K562 (cell line): ENCODE measurements around the gene NECTIN1. TPM values are rescaled to one million over a fixed set of nuclear protein-coding genes. Genes with fewer than 3 reads are reported as not detected.

ENCODE experiments used
- ATAC-seq: fragments of 200-7000 bp; cut with Tn5 transposase; 3 replicates; pipeline ENCODE4 v1.9.1; 2020; ENCODE audit warnings: moderate library complexity
- BruUV-seq: library from RNA; stranded (reverse); fragments of 400-500 nt; replicated peaks from 2 replicates; lab custom pipeline; 2021; lab: Mats Ljungman, UMichigan
- CTCF ChIA-PET: fragments of 300-600 bp; formaldehyde crosslinking; extraction: SDS; loops from one replicate; lab custom pipeline; 2021; ENCODE audit warnings: low intra/inter-chr PET ratio; lab: Yijun Ruan, JAX
- POLR2A ChIA-PET: fragments of 300-600, 350-650 bp; sonication (Branson Sonifier 250); formaldehyde crosslinking; extraction: SDS; loops from one replicate; lab custom pipeline; 2021; ENCODE audit warnings: antibody characterized with exemption, inconsistent platforms; lab: Yijun Ruan, JAX
- DNase-seq, 4 experiments: peaks; one replicate each; pipeline versions ENCODE4 v3.0.0 to v3.0.0-alpha.2; 2011 to 2018; ENCODE audit warnings: low spot score in 3 of 4, mixed read lengths in 3 of 4; ENCODE audit errors: extremely low read depth in 1 of 4
- FAIRE-seq: peaks from 2 replicates; lab custom pipeline; 2011; peaks lifted over from hg19 to GRCh38; lab: Jason Lieb, UNC
- H2AFZ ChIP-seq: 2 replicates; pipeline ENCODE4 v1.6.0; 2011; ENCODE audit warnings: low read depth, low read length, control low read depth, inconsistent platforms
- H3K27ac ChIP-seq: fragments of 200-600 bp; 3 replicates; pipeline ENCODE4 v1.8.0; 2011; ENCODE audit warnings: low read depth, mild to moderate bottlenecking, control low read depth, inconsistent platforms, low read length, moderate library complexity, mixed read lengths; ENCODE audit errors: extremely low read depth
- H3K27me3 ChIP-seq, 2 experiments: fragments of 300-600 bp in 1 of 2; 2 replicates in 1 of 2; 3 replicates in 1 of 2; pipeline versions ENCODE4 v1.6.0 to v1.8.0; 2011; ENCODE audit warnings: inconsistent platforms in 2 of 2, low read length in 2 of 2, mild to moderate bottlenecking in 1 of 2, mixed read lengths in 1 of 2, moderate library complexity in 1 of 2; ENCODE audit not compliant: control insufficient read depth in 2 of 2, insufficient read depth in 2 of 2
- H3K36me3 ChIP-seq: fragments of 300-600 bp; 3 replicates; pipeline ENCODE4 v1.8.0; 2011; ENCODE audit warnings: mild to moderate bottlenecking, low read length, inconsistent platforms; ENCODE audit not compliant: control insufficient read depth, insufficient read depth
- H3K4me1 ChIP-seq, 2 experiments: fragments of 200-600 bp in 1 of 2; replicated peaks in 1 of 2; 2 replicates in 1 of 2; 3 replicates in 1 of 2; pipeline versions ENCODE4 v1.5.1 to v1.8.0; 2011; ENCODE audit warnings: inconsistent platforms in 2 of 2, low read length in 2 of 2, mild to moderate bottlenecking in 1 of 2, mixed read lengths in 1 of 2, moderate library complexity in 1 of 2; ENCODE audit not compliant: control insufficient read depth in 2 of 2, insufficient read depth in 2 of 2
- H3K4me2 ChIP-seq: 2 replicates; pipeline ENCODE4 v1.6.1; 2011; ENCODE audit warnings: low read length, control low read depth, inconsistent platforms, mixed read lengths; ENCODE audit not compliant: insufficient read depth
- H3K4me3 ChIP-seq: fragments of 200-600 bp; sonication (generic), shearing (Covaris generic); 2 replicates; pipeline ENCODE4 v1.5.1; 2016; ENCODE audit warnings: control low read depth, inconsistent platforms
- H3K79me2 ChIP-seq: fragments of 200-600 bp; 3 replicates; pipeline ENCODE4 v1.8.0; 2011; ENCODE audit warnings: low read length, inconsistent platforms; ENCODE audit not compliant: control insufficient read depth, insufficient read depth
- H3K9ac ChIP-seq, 2 experiments: 2 replicates each; pipeline versions ENCODE4 v1.6.0 to v1.6.1; 2011; ENCODE audit warnings: low read depth in 2 of 2, low read length in 2 of 2, control low read depth in 1 of 2, inconsistent platforms in 1 of 2, mild to moderate bottlenecking in 1 of 2, mixed read lengths in 1 of 2; ENCODE audit not compliant: insufficient read depth in 1 of 2
- H3K9me1 ChIP-seq: one replicate; pipeline ENCODE4 v1.6.0; 2011; ENCODE audit warnings: inconsistent platforms, mild to moderate bottlenecking, low read length, moderate library complexity; ENCODE audit not compliant: control insufficient read depth, insufficient read depth
- H3K9me3 ChIP-seq: replicated peaks from 2 replicates; pipeline ENCODE4 v1.5.1; 2011; ENCODE audit warnings: low read depth, low read length, inconsistent platforms; ENCODE audit not compliant: control insufficient read depth, insufficient read depth
- H4K20me1 ChIP-seq: replicated peaks from 2 replicates; pipeline ENCODE4 v1.6.1; 2011; ENCODE audit warnings: low read length, inconsistent platforms, mixed read lengths; ENCODE audit not compliant: control insufficient read depth, insufficient read depth
- BCL6 ChIP-seq: fragments of 250-450 bp; sonication (Bioruptor Pico); IDR thresholded peaks from 2 replicates; pipeline ENCODE4 v1.4.0; 2020
- BRD4 ChIP-seq: fragments of 200-600 bp; sonication (generic); IDR thresholded peaks from 2 replicates; pipeline ENCODE4 v1.6.1; 2017; ENCODE audit warnings: inconsistent platforms
- FOXA3 ChIP-seq, 2 experiments: fragments of 450-650 bp in 1 of 2; sonication (generic) in 1 of 2; formaldehyde crosslinking; IDR thresholded peaks in 1 of 2; conservative IDR thresholded peaks in 1 of 2; 2 replicates each; pipeline versions ENCODE4 v1.4.0 to v1.8.0; 2020 to 2022; ENCODE audit warnings: mild to moderate bottlenecking in 2 of 2, missing genetic modification reagents in 1 of 2
- MCM2 ChIP-seq: fragments of 450-650 bp; IDR thresholded peaks from 2 replicates; pipeline ENCODE4 v1.6.1; 2017; ENCODE audit warnings: low read depth, mild to moderate bottlenecking
- MYNN ChIP-seq, 2 experiments: sonication (generic); formaldehyde crosslinking in 1 of 2; IDR thresholded peaks; 2 replicates each; pipeline versions ENCODE4 v1.5.0 to v1.6.1; 2016 to 2020; ENCODE audit warnings: antibody characterized with exemption in 1 of 2, missing genetic modification reagents in 1 of 2
- PCBP1 ChIP-seq: fragments of 200-400 bp; formaldehyde crosslinking; IDR thresholded peaks from 2 replicates; pipeline ENCODE4 v1.6.1; 2018; ENCODE audit warnings: mild to moderate bottlenecking, low read depth, low read length; ENCODE audit not compliant: poor library complexity, severe bottlenecking
- PTRF ChIP-seq: fragments of 450-650 bp; IDR thresholded peaks from 2 replicates; pipeline ENCODE4 v1.6.1; 2016; ENCODE audit warnings: mild to moderate bottlenecking, missing genetic modification characterization, missing compliant biosample characterization
- STAT5B ChIP-seq: fragments of 250-450 bp; sonication (Bioruptor Pico); IDR thresholded peaks from 2 replicates; pipeline ENCODE4 v1.8.0; 2021; ENCODE audit warnings: mild to moderate bottlenecking, inconsistent platforms
- ZBTB43 ChIP-seq: sonication (generic); formaldehyde crosslinking; IDR thresholded peaks from 2 replicates; pipeline ENCODE4 v1.8.0; 2023; ENCODE audit warnings: mild to moderate bottlenecking, missing genetic modification reagents
- ZNF232 ChIP-seq: sonication (generic); formaldehyde crosslinking; IDR thresholded peaks from 2 replicates; pipeline ENCODE4 v1.8.0; 2022; ENCODE audit warnings: mild to moderate bottlenecking, missing genetic modification reagents
- ZNF395 ChIP-seq: fragments of 200-800 bp; sonication (Bioruptor generic); IDR thresholded peaks from 2 replicates; pipeline ENCODE4 v1.6.1; 2017; ENCODE audit warnings: missing genetic modification characterization, missing compliant biosample characterization
- ZNF431 ChIP-seq: sonication (generic); formaldehyde crosslinking; IDR thresholded peaks from 2 replicates; pipeline ENCODE4 v1.8.0; 2022; ENCODE audit warnings: mild to moderate bottlenecking, missing genetic modification reagents
- ZNF444 ChIP-seq: fragments of 250-450 bp; sonication (Bioruptor Pico); IDR thresholded peaks from 2 replicates; pipeline ENCODE4 v1.4.0; 2020; ENCODE audit warnings: mild to moderate bottlenecking, moderate library complexity
- WGBS: fragments of 100-300 bp; shearing (Covaris generic); methylation state at CpG from one replicate; pipeline ENCODE4 v1.1.6; 2016; ENCODE audit warnings: low coverage, mixed read lengths; ENCODE audit not compliant: insufficient coverage; ENCODE audit errors: missing lambda C conversion rate; 5-methylcytosine and 5-hydroxymethylcytosine counted together
- in situ Hi-C: fragments of 300-500 bp; cut with MboI; formaldehyde crosslinking; loops from 4 replicates; pipeline ENCODE4 v1.15.0; 2018; ENCODE audit warnings: inconsistent platforms, mixed read lengths
- intact Hi-C: fragments of 100-400 bp; cut with micrococcal nuclease; formaldehyde crosslinking; loops from 2 replicates; pipeline ENCODE4 v1.14.2; 2022
- polyA plus RNA-seq, 8 experiments: library from polyadenylated mRNA; depleted of rRNA in 4 of 8; stranded (reverse) in 5 of 8; unstranded in 3 of 8; fragments of >200 nt; fragmentation: Nextera tagmentation in 2 of 8; fragmentation: Illumina TruSeq in 1 of 8; extraction: Ambion mirVana in 2 of 8; extraction: Trizol in 1 of 8; gene quantifications; 2 replicates each; pipeline versions ENCODE4 v1.2.1 to v1.2.3, GENCODE V29; 2011 to 2014; ENCODE audit warnings: inconsistent platforms in 1 of 8, missing spikeins in 1 of 8
- total RNA-seq, 7 experiments: library from RNA; depleted of rRNA in 6 of 7; stranded (reverse); fragments of >200 nt in 6 of 7; fragmentation: Illumina TruSeq in 2 of 7; extraction: Trizol in 2 of 7; gene quantifications; 2 replicates each; pipeline versions ENCODE4 v1.2.1 to v1.2.3, GENCODE V29; 2011 to 2021; ENCODE audit warnings: low replicate concordance in 1 of 7

The NECTIN1 gene
- total and polyA plus RNA-seq, 9 of the 15 experiments (the other 6 are each of a cell fraction or from before 2014, with no cell fraction given), result 0.09 to 0.53 (median 0.23) TPM; not detected in 2

- Histone ChIP-seq H3K4me2 (no peak overlapping the region), H3K27me3 (peaks cover 24 to 47% of the 10 kb centered on the region in 2 experiments; a peak in 3 of 5 replicates), H4K20me1 (no peaks in the 10 kb centered on the region), H3K4me1 (peaks cover 0 to 25% of the 10 kb centered on the region in 2 experiments; a peak in 2 of 5 replicates), H2AFZ (no peak overlapping the region), H3K36me3 (no peaks in the 10 kb centered on the region), H3K9ac (no peak overlapping the region), H3K27ac (no peak overlapping the region), H3K9me1 (no peaks in the 10 kb centered on the region), H3K9me3 (no peaks in the 10 kb centered on the region), H3K4me3 (no peak overlapping the region), H3K79me2 (no peaks in the 10 kb centered on the region)
- ChIA-PET CTCF (interaction anchor here (0.6 to 1.9 kb wide), 5 partner anchors 57 to 249 kb away, joined by 3 to 16 read pairs (median 5); no protein-coding TSS in a partner anchor), POLR2A (interaction anchor here (0.6 to 1.1 kb wide), 4 partner anchors 26 to 158 kb away, joined by 3 to 4 read pairs (median 3); no protein-coding TSS in a partner anchor)
- no peak for ATAC-seq
- WGBS, result 16% methylated on average over 16 of the region's 21 CpGs
- FAIRE-seq, result no peak
- no peak for TF ChIP-seq PTRF (tag)
- no peak for TF ChIP-seq ZNF232 (CRISPR knock-in tag)
- no peak for TF ChIP-seq BRD4
- no peak for TF ChIP-seq STAT5B (CRISPR knock-in tag)
- no peak for TF ChIP-seq ZNF431
- no peak for TF ChIP-seq ZNF444 (CRISPR knock-in tag)
- TF ChIP-seq ZBTB43 (CRISPR knock-in tag), result no peak
- TF ChIP-seq MYNN (IDR thresholded peaks at IDR 0.05), result no peak
- no peak for TF ChIP-seq MYNN (CRISPR knock-in tag; IDR thresholded peaks at IDR 0.05)
- TF ChIP-seq FOXA3 (CRISPR knock-in tag; conservative IDR thresholded peaks at IDR 0.05 in 1 of 2, IDR thresholded peaks at IDR 0.05 in 1 of 2), result no peak
- TF ChIP-seq BCL6 (CRISPR knock-in tag), result no peak
- TF ChIP-seq PCBP1, result no peak
- TF ChIP-seq MCM2, result no peak
- TF ChIP-seq ZNF395 (CRISPR knock-in tag), result no peak
- no TSS peak for BruUV-seq
- intact Hi-C loops (loop anchor here (2.0 to 5.0 kb wide), 3 partner anchors 63 to 377 kb away; no protein-coding TSS in a partner anchor), in situ Hi-C loops (loop anchor here (10.0 kb wide), 1 partner anchor 245 kb away; no protein-coding TSS in a partner anchor)
- no peak for DNase-seq
Measured at GRCh38 chr11:119729951-119730613, 1.1 kb upstream of the NECTIN1 start.
